ENCODE results near the gene EFCAB11. TPM values are rescaled to one million over a fixed set of nuclear protein-coding genes. Genes with fewer than 3 reads are reported as not detected.

EFCAB11 gene
- total and polyA plus RNA-seq, 2 experiments from 2014 or later = 7.7 to 24.6 TPM

- H3K27me3 ChIP-seq (ENCODE audit: insufficient read depth) = no peaks in the 10 kb centered on the region
- H3K4me3 ChIP-seq = no peak overlapping the region
- DNase-seq (ENCODE audit: low spot score) (no peak), ATAC-seq (no peak)
- H3F3A ChIP-seq (replicated peaks; ENCODE audit: low read depth) = no peaks in the 10 kb centered on the region; the same call in 1 of the 2 replicates
- Mint-ChIP-seq H3K27me3 (ENCODE audit: insufficient read depth, low read depth, poor library complexity) (peaks cover 3% of the 10 kb centered on the region), H3K36me3 (ENCODE audit: low read depth) (no peaks in the 10 kb centered on the region; the same call in 2 of the 3 replicates), H3K27ac (no peak overlapping the region), H3K4me3 (no peak overlapping the region), H3K4me1 (peaks cover 10% of the 10 kb centered on the region; the same call in 2 of the 3 replicates), H3K9me3 (no peaks in the 10 kb centered on the region)
- H3K36me3 ChIP-seq (ENCODE audit: insufficient read depth) = no peaks in the 10 kb centered on the region
- H3K27ac ChIP-seq (ENCODE audit: low read depth) = no peak overlapping the region
- no peaks in the 10 kb centered on the region for H3K9me2 ChIP-seq (ENCODE audit: insufficient read depth)
- no peaks in the 10 kb centered on the region for H3K79me2 ChIP-seq (replicated peaks; ENCODE audit: insufficient read depth)
- TF ChIP-seq NANOG (IDR thresholded peaks at IDR 0.05; ENCODE audit: borderline replicate concordance) (no peak), CREB1 (CRISPR knock-in tag; IDR thresholded peaks at IDR 0.05; ENCODE audit: low read depth) (no peak), CTCF (conservative IDR thresholded peaks at IDR 0.05; ENCODE audit: low read depth in 2 of 2) (no peak), ZNF462 (CRISPR knock-in tag; IDR thresholded peaks at IDR 0.05) (no peak), STAT1 (IDR thresholded peaks at IDR 0.05; ENCODE audit: unreplicated experiment) (no peak), ZNF331 (CRISPR knock-in tag; IDR thresholded peaks at IDR 0.05; ENCODE audit: low read depth) (no peak)
- H3K4me2 ChIP-seq = no peak overlapping the region
- H4K20me1 ChIP-seq (replicated peaks; ENCODE audit: insufficient read depth) = no peaks in the 10 kb centered on the region; the same call in 1 of the 2 replicates
- no peak overlapping the region for H2AFZ ChIP-seq
- H3K4me1 ChIP-seq (ENCODE audit: insufficient read depth) = peaks cover 3% of the 10 kb centered on the region; the same call in 1 of the 2 replicates
Measured at GRCh38 chr14:89922031-89922907, 32.3 kb downstream of the EFCAB11 start.

Measured in GM23338 (cell line).